Measurements from ENCODE around the gene LIPM.

- no peak for TF ChIP-seq SUZ12 (IDR thresholded peaks at IDR 0.05; ENCODE audit: extremely low read depth, insufficient read depth, insufficient read length)
- TF ChIP-seq YY1 (IDR thresholded peaks at IDR 0.05; ENCODE audit: insufficient read depth, insufficient read length), result no peak
- TF ChIP-seq ZNF274 (IDR thresholded peaks at IDR 0.05; ENCODE audit: low read depth, low read length), result no peak
These were observed 56.0 kb downstream of the LIPM start for GRCh38 chr10:88858491-88858890.

Data from NT2/D1 (cell line).